Measurements from ENCODE around the gene NEK10.

DNA sequence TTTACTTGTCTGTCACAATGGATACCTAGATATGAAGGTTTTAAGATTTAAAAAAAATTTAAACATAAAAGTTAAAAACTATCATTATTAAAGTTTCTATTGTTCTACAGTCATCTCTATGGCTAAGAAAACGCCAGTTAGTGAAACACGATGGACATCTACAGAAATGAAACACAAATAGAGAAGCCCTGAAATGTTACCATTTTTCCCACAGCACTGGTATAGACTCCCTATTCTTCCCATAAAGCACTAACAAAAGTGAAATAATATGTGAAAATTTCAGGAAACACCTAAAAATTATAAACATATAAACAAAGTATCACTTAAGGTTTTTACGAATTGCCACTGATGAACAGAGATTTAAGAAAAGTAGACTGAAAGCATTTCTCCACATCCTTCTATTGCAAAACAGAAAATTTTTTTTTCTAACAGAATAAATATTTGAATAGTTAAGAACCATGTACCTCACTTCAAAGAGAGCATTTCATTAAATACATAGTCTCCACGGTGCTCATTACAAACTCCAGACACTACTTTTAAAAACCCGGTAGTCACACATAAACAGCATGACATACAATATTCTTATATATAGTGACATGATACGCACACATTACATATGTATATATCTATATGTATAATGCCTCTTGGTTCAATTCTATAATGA lies 7.1 kb upstream of the NEK10 start:
- no peak for TF ChIP-seq CTCF (IDR thresholded peaks at IDR 0.05)
- TF ChIP-seq POLR2A (IDR thresholded peaks at IDR 0.05), result no peak
